Neural progenitor cell (in vitro differentiated cells): ENCODE results near the gene NR2C2AP.

ENCODE experiments used
- CTCF ChIP-seq: fragments of 200-600 bp; sonication (generic); IDR thresholded peaks from 2 replicates; pipeline ENCODE4 v1.5.1; 2017; ENCODE audit warnings: antibody characterized with exemption, mild to moderate bottlenecking
- EZH2 ChIP-seq: fragments of 200-600 bp; sonication (generic); IDR thresholded peaks from 2 replicates; pipeline ENCODE4 v1.6.1; 2017; ENCODE audit warnings: antibody characterized with exemption, mild to moderate bottlenecking, moderate library complexity

DNA sequence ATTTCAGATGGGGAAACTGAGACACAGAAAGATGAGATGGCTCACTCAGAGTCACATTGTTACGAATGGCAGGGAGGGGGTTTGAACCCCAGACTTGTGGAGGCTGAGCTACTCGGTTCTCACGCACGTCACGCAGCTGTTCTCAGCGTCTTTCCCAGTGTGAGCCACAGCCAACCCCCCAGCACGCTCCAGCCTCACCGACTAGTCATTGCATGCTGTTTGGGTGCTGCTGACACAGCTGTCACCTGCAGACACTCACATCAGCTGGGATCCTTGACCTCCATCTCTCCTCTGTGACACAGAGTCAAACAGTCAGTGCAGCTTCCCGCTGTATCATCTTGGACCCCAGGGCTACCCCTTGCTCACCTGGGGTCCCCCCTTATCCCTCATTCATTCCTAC is 6.2 kb upstream of the NR2C2AP start:
- no peak for TF ChIP-seq EZH2
- no peak for TF ChIP-seq CTCF
